Skeletal muscle cell (primary cell): ENCODE results near the gene CASQ2.
"Not testable (repeated sequence)": the region's sequence is repeated elsewhere in the genome, so short reads cannot be mapped to it uniquely, and the experiment has no call there.

Experiments
- DNase-seq: peaks from one replicate; pipeline ENCODE4 v3.0.0-alpha.2; 2010; ENCODE audit warnings: low read depth
- H3K4me3 ChIP-seq: 2 replicates; pipeline ENCODE4 v1.5.1; 2011; ENCODE audit warnings: low read depth, mild to moderate bottlenecking, control low read depth, low read length, moderate library complexity

Gene CASQ2

GRCh38 chr1:115782571-115783281 is 14.2 kb upstream of the CASQ2 start:
- peak; percentile 89 for DNase-seq
- H3K4me3 ChIP-seq, result no peak overlapping the region

- H3K4me3 ChIP-seq, result no peak overlapping the region
- DNase-seq, result no peak
These were observed 13.3 kb upstream of the CASQ2 start for GRCh38 chr1:115781851-115782250.

GRCh38 chr1:115781343-115781742 is 12.8 kb upstream of the CASQ2 start:
- peak; percentile 76 for DNase-seq
- H3K4me3 ChIP-seq, result no peak overlapping the region

GRCh38 chr1:115780655-115781054 is 12.1 kb upstream of the CASQ2 start:
- H3K4me3 ChIP-seq, DNase-seq: not testable (repeated sequence)

- not testable (repeated sequence) for DNase-seq, H3K4me3 ChIP-seq
These were observed 10.6 kb upstream of the CASQ2 start for GRCh38 chr1:115779075-115779474.

GRCh38 chr1:115771847-115772457 is 3.4 kb upstream of the CASQ2 start:
- H3K4me3 ChIP-seq, result no peak overlapping the region
- DNase-seq, result peak; percentile 72

GRCh38 chr1:115771094-115771846 is 2.8 kb upstream of the CASQ2 start:
- H3K4me3 ChIP-seq, result no peak overlapping the region
- no peak for DNase-seq

- no peak overlapping the region for H3K4me3 ChIP-seq
- DNase-seq, result no peak
These were observed 1.1 kb downstream of the CASQ2 start for GRCh38 chr1:115767403-115767802.

- DNase-seq, result no peak
- H3K4me3 ChIP-seq, result no peak overlapping the region
These were observed 3.4 kb downstream of the CASQ2 start for GRCh38 chr1:115765091-115765490.

- DNase-seq, result no peak
- H3K4me3 ChIP-seq, result no peak overlapping the region
These were observed 4.0 kb downstream of the CASQ2 start for GRCh38 chr1:115764541-115764940.

GRCh38 chr1:115762779-115763178 is 5.7 kb downstream of the CASQ2 start:
- no peak for DNase-seq

GRCh38 chr1:115761601-115762302 is 6.8 kb downstream of the CASQ2 start:
- no peak overlapping the region for H3K4me3 ChIP-seq
- no peak for DNase-seq

More at GRCh38 chr1:115762779-115763178, 5.7 kb downstream of the CASQ2 start:
- H3K4me3 ChIP-seq, result no peak overlapping the region

- H3K4me3 ChIP-seq, result no peak overlapping the region
- DNase-seq, result no peak
These were observed 10.7 kb downstream of the CASQ2 start for GRCh38 chr1:115757856-115758255.

- no peak overlapping the region for H3K4me3 ChIP-seq
- peak; percentile 31 for DNase-seq
These were observed 11.2 kb downstream of the CASQ2 start for GRCh38 chr1:115757326-115757725.

- no peak for DNase-seq
These were observed 12.8 kb downstream of the CASQ2 start for GRCh38 chr1:115755456-115756370.

GRCh38 chr1:115753830-115754229 is 14.7 kb downstream of the CASQ2 start:
- DNase-seq, result no peak
- no peak overlapping the region for H3K4me3 ChIP-seq

More at GRCh38 chr1:115755456-115756370, 12.8 kb downstream of the CASQ2 start:
- no peak overlapping the region for H3K4me3 ChIP-seq

- no peak for DNase-seq
- H3K4me3 ChIP-seq, result no peak overlapping the region
These were observed 15.2 kb downstream of the CASQ2 start for GRCh38 chr1:115753361-115753760.

- peak; percentile 29 for DNase-seq
- H3K4me3 ChIP-seq, result no peak overlapping the region
These were observed 19.9 kb downstream of the CASQ2 start for GRCh38 chr1:115748401-115749150.
